NCI-H2107 (cell line): ENCODE results near the gene HSD17B12.

Experiments
- DNase-seq: peaks from one replicate; lab custom pipeline; 2025; lab: John Stamatoyannopoulos, UW

The HSD17B12 gene

GRCh38 chr11:43806976-43807375 lies 126.4 kb downstream of the HSD17B12 start:
- DNase-seq: no peak

GRCh38 chr11:43810929-43811596 lies 130.5 kb downstream of the HSD17B12 start:
- no peak for DNase-seq

GRCh38 chr11:43812471-43812870 lies 131.9 kb downstream of the HSD17B12 start:
- no peak for DNase-seq

- DNase-seq: no peak
These were observed 137.7 kb downstream of the HSD17B12 start for GRCh38 chr11:43818220-43818619.

GRCh38 chr11:43819926-43820325 lies 139.4 kb downstream of the HSD17B12 start:
- DNase-seq: no peak

- DNase-seq: no peak
These were observed 142.8 kb downstream of the HSD17B12 start for GRCh38 chr11:43823316-43823715.

- DNase-seq: no peak
These were observed 143.3 kb downstream of the HSD17B12 start for GRCh38 chr11:43823851-43824250.

- no peak for DNase-seq
These were observed 144.8 kb downstream of the HSD17B12 start for GRCh38 chr11:43825217-43825816.

GRCh38 chr11:43830928-43831440 lies 150.4 kb downstream of the HSD17B12 start:
- no peak for DNase-seq

- DNase-seq: no peak
These were observed 152.0 kb downstream of the HSD17B12 start for GRCh38 chr11:43832536-43832935.

GRCh38 chr11:43833657-43834073 lies 153.1 kb downstream of the HSD17B12 start:
- DNase-seq: no peak

GRCh38 chr11:43834286-43834685 lies 153.7 kb downstream of the HSD17B12 start:
- DNase-seq: no peak

GRCh38 chr11:43835104-43835503 lies 154.6 kb downstream of the HSD17B12 start:
- no peak for DNase-seq

GRCh38 chr11:43837879-43838278 lies 157.3 kb downstream of the HSD17B12 start:
- DNase-seq: no peak

GRCh38 chr11:43842021-43842420 lies 161.5 kb downstream of the HSD17B12 start:
- DNase-seq: no peak

GRCh38 chr11:43845816-43846215 lies 165.3 kb downstream of the HSD17B12 start:
- DNase-seq: no peak

- DNase-seq: no peak
These were observed 171.6 kb downstream of the HSD17B12 start for GRCh38 chr11:43852057-43852636.

- no peak for DNase-seq
These were observed 173.2 kb downstream of the HSD17B12 start for GRCh38 chr11:43853781-43854180.

GRCh38 chr11:43856993-43857392 lies 176.5 kb downstream of the HSD17B12 start:
- no peak for DNase-seq

GRCh38 chr11:43861141-43861540 lies 180.6 kb downstream of the HSD17B12 start:
- DNase-seq: no peak

GRCh38 chr11:43866520-43866919 lies 186.0 kb downstream of the HSD17B12 start:
- no peak for DNase-seq

GRCh38 chr11:43866969-43867368 lies 186.4 kb downstream of the HSD17B12 start:
- DNase-seq: no peak

GRCh38 chr11:43868852-43869567 lies 188.5 kb downstream of the HSD17B12 start:
- DNase-seq: no peak
